PC-9 (cell line): ENCODE data around the gene NDST1.

Experiments used
- EZH2 ChIP-seq: fragments of 200-600 bp; sonication (generic); IDR thresholded peaks from 2 replicates; pipeline ENCODE4 v1.8.0; 2017; ENCODE audit warnings: antibody characterized with exemption, low read depth
- TF ChIP-seq, protein P1 (sequence below): fragments of 200-600 bp; sonication (generic); conservative IDR thresholded peaks from 2 replicates; pipeline ENCODE4 v1.6.1; 2017; ENCODE audit warnings: mixed run types, antibody characterized with exemption, mild to moderate bottlenecking, moderate library complexity

DNA sequence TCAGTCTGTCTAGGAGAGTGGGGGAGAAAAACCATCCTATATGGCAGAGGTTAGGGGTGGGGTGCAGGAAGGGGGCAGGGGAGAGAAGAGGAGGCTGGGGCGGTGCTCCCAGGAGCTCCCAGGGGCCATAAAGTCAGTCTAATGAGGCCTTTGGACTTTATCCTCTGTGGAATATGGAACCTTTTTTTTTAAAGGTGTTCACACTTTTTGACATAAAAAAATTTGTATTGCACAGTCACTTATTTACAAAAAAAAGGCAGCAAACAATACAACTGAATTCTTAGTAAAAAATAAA lies 80.6 kb downstream of the NDST1 start:
- TF ChIP-seq, protein P1, sequence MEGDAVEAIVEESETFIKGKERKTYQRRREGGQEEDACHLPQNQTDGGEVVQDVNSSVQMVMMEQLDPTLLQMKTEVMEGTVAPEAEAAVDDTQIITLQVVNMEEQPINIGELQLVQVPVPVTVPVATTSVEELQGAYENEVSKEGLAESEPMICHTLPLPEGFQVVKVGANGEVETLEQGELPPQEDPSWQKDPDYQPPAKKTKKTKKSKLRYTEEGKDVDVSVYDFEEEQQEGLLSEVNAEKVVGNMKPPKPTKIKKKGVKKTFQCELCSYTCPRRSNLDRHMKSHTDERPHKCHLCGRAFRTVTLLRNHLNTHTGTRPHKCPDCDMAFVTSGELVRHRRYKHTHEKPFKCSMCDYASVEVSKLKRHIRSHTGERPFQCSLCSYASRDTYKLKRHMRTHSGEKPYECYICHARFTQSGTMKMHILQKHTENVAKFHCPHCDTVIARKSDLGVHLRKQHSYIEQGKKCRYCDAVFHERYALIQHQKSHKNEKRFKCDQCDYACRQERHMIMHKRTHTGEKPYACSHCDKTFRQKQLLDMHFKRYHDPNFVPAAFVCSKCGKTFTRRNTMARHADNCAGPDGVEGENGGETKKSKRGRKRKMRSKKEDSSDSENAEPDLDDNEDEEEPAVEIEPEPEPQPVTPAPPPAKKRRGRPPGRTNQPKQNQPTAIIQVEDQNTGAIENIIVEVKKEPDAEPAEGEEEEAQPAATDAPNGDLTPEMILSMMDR, result no peak
- TF ChIP-seq EZH2, result no peak
